Lung microvascular endothelial cell (primary cell): ENCODE measurements around the gene MRPL28. TPM values are rescaled to one million over a fixed set of nuclear protein-coding genes. Genes with fewer than 3 reads are reported as not detected.
"Not testable (repeated sequence)": the region's sequence is repeated elsewhere in the genome, so short reads cannot be mapped to it uniquely, and the experiment has no call there.

Experiments used
- DNase-seq, 2 donors: peaks; one replicate each; pipeline versions ENCODE4 v3.0.0 to v3.0.0-alpha.2; 2010; ENCODE audit warnings: low read depth in 2 of 2
- total RNA-seq: library from RNA; depleted of rRNA; stranded (reverse); fragments of >200 nt; gene quantifications from 2 replicates; pipeline ENCODE4 v1.2.1, GENCODE V29; 2014

MRPL28 gene
- total RNA-seq, 1 donor from 2014 or later = 70.8 TPM

DNA sequence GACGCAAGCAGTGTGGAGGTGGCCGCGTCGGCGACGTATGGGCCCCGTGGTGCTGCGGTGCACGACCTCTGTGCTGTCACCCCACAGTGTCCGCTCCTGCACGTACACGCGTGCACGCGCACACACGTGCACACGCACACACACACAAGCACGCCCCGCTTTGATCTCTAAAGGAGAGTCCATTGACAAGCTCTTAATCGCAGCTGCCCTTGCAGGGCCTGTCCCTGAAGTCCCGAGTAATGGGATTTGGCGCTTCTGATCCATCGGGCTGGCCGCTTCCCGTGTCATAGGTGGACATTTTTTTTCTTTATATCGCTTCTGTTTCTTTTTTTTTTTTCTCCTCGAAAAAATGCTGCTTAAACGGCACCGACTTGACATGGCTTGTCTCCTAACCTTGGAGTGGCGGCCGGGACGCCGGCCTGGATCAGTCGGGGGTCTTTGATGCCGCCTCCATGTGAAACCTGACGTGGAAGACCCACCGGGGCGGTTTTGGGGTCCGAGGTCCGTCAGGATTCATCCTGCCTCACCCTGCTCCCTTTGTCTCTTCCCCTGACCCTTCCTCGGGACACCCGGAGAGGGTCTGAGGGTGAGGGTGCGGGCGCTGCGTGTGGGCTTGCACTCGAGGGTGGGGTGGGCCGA is 9.5 kb downstream of the MRPL28 start:
- DNase-seq = no peak

DNA sequence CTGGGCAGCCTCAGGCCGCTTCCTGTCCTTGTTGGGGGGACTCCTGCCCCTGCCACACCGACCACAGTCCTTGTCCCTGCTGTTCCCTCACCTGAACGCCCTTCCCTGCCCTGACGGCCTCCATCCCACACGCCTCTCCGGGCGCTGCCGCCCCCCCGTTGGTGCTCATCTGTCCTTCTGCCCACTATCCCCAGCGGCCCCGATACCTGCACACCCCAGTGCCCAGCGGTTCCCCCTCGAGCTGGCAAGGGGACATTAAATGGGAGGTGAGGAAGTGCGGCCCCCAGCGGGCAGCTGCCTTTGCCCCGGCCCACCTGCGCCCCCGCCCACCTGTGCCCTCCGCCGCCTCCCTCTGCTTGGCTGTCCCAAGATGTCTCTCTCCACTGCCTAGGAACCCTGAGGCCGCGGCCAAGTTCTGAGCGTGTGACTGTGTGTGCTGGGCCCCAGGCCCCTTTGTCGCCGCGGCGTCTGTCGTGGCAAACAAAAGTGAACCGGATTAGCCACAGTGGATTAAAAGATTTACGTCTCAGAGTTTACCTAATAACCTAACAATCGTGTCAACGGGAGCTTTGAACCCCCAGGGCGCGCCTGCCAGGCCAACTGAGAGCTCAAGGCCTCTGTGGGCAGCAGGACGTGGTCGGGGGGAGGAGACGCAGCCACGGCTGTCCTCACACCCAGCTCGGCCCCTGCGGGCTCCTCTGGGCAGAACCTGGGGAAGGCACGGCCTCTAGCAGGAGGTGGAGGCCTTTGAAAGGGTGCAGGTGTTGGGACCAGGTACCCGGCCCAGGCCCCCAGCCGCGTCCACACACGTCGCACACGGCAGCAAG is 10.3 kb downstream of the MRPL28 start:
- DNase-seq = no peak

DNA sequence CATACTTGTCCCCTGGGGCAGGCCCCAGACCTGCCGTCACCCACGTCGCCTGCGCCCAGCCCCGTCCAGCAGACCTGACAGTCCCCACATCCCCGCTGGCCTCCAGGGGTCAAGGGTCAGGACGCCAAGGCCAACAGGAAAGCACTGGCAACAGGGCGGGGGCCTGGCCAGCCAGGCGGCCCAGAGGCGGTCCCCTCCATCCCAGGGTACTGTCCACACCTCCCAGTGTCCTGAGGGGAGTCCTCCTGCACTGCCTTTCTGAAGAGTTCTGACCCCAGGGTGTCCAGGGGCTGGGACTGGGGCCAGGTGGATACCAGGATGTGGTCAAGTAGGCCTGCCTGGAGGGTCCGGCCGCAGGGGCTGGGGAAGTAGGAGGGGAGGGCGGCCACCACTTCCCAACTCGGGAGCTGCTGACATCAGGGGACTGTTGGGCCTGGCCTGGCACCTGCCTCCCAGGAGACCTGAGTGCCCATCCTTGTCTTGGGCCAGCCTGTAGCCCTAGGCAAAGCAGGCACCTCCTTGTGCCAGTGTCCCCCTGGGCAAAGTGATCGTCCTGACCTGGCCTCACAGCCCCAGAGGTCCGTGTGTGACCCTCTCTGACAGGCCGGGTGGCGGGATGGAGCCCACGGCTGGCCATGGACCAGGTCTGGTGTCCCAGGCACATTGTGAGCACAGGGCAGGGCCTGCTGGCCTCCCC is 11.1 kb downstream of the MRPL28 start:
- no peak for DNase-seq

DNA sequence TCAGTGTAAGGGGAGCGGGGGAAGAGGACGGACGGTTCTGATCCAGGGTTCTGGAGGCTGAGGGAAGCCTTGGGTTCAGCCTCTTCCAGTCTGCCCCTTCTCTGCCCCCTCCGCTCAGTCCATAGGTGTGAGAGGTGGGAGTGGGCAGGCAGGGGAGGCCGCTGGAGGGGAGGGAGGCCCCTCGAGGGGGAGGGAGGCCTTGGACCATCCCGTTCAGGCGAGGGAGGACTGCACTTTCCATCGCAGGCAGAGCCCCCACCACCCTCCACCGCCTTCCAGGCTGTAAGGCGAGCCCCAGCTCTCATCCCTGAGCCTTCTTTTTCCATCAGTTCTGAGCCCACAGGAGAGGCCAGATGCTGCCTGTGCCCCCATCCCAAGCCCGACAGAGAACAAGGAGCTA is 13.6 kb downstream of the MRPL28 start:
- DNase-seq = no peak

DNA sequence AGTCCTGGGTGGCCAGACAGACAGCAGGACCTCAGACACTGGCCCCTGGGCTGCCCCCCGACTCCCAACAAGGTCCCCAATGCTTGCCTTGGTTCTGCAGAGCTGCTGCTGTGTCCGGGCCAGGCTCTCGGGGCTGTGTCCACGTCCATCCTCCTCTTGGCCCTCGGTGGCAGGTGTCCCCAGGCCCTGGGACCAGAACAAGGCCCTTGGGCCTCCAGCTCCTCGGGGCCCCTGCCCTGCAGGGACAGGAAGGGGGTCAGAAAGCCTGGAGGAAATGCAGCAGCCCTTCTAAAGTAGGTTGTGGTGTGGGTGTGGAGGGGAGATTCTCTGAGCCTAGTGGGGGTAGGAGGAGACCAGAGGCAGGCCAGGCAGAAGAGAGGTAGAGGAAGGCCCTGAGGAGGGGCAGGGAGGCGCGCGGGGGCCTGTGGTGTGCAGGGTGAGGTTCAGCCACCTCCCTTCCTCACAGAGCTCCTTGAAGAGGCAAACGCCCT is 15.3 kb downstream of the MRPL28 start:
- no peak for DNase-seq

DNA sequence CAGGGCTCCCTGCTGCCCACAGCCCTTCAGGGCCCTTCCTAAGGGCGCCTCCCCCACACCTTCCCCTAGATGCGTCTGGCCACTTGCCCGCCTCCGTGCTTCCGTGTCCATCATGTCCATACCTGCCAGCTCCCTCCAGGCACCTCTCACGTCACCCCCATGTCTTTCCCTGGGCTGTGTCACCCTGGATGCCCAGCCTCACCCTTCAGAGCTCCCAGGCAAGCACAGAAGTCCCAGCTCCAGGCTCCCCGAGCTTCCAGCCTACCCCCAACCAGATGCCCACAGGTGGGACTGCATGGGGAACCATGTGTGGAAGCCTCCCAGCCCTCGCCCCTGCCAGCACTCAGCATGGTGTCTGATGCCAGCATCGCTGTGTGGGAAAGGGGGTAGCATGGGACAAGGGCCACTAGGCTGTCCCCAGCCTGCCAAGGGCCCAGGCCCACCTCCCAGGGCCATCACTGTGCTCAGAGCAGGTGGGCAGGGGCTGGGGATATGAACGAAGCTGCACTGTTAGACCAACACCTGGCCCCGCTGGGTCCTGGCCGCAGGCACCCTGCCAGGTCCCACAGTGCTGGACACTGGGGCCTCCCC is 16.0 kb downstream of the MRPL28 start:
- no peak for DNase-seq

DNA sequence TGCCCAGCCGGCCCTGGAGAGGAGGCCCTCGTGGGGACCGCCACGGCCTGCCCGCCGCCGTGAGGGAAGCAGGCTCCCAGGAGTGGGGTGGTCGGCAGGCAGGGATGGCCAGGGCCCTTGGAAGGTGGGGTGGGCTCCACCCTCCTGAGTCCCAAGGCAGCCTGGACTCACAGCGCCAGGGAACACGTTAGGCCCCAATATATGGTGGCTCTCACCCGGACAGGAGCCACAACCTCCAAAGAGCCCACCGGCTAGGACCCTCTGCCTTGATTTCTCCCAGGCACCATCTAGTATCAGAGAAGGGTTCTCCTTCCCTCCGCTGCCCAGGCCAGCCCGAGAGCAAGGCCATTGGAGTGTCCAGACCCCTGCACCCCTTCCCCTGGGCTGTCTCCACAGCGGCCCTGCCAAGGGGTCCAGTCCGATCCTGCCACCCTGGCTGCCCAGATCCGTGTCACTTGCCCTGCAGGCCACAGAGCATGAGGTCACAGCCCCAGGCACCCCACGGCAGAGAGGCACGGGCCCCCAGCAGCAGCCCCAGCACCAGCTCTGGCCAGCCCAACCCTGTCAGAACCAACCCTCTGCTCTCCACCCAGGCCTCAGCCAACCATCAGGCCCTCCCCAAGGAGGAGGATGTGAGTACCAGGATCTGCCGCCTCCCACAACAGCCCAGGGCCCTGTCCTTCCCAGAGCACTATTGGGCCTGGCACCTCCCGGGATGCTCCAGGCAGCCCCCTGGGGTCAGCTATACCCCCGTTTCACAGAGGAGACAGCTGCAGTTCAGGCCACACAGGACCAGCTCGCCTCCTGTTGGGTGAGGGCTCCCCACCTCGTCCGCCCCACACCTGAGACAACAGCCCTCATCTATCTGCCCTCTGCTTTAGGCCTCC is 16.7 kb downstream of the MRPL28 start:
- no peak for DNase-seq

DNA sequence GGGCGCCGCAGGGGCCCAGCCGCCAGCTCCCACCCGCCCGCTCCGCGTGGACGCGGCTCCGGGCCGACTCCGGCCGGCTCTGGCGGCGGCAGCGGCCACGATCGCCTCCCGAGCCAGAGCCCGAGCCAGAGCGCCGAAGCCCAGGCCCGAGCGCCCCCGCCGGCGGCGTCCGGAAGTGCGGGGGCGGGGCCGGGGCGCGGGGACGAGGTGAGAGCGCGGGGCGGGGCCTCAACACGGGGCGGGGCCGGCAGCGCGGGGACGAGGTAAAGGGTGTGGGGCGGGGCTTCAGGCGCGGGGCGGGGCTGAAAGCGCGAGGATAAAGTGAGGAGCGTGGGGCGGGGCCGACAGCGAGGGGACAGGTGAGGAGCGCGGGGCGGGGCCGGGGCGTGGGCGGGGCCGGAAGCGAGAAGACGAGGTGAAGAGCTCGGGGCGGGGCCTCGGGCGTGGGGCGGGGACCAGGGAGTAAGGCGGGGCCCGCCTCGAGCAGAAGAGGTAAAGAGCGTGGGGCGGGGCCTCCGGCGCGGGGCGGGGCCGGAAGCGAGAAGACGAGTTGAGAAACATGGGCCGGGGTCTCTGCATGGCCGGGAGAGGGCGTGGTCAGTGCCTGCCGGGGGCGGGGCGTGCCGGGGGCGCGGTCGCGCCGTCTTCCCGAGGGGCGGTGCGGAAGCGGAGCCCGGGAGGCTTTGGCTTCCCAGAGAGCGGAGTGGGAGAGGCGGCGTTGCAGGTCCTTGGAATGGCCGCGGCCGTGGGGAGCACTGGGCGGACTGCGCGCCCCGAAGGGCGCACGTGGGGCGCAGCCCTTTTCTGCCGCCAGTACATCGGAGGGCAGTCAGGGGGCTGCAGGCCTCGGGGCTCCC is 17.6 kb downstream of the MRPL28 start, which contains the start of gene AXIN1:
TSS of gene AXIN1 (minus strand) at position 177 of the 857 bp plus-strand sequence. CDS start 5,698 bp downstream, outside the sequence.
- DNase-seq = peak; percentile 87 to 94

DNA sequence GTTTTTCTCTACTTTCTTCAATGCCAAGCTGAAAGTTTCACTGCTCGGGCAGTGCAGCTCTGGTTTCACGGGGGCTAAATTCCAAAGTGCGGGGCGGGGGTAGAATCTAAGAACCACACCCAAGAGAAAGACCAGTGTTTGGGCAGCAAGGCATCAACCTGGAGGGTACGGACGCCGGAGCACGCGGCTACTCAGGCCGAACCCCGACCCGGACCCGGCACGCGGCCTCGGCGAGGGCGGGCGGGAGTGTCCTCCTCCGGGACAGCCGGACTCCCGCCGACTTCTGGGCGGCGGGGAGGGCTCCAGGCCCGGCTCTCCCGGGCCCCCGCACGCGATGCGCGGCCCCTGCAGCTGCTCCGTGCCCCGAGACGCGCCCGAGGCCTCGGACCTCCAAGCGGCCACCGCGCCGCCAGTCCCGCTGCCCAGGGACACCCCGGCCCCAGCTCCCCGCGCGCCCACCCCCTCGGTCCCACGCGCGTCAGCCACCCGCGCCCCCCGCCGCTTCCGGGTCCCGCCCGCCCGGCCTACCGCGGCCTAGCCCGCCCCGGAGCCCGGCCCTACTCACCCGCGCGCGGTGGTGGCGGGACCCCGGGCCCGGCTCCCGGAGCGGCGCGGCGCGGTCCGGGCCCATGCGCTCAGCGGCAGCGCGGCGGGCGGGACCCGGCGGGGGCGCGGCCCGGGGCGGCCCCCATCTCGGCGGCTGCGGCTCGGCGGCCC is 18.4 kb downstream of the MRPL28 start:
- peak; percentile 26 for DNase-seq

DNA sequence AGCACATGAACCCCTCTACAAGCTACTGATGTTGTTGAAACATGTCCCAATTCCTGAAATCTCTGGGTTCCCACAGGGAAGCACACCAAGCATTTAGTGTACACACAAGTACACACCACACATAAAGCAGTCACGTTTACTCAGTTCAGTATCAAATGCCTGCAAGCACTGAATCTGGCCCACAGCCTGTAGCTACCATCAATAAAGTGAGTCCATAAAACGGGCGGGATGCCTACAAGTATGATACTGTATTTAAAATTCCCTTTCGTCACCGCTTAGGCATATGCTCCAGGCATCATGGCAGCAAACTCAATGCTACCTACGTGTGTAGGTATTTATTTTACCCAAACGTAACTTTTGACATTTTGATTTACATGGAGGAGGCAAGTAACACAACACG is 20.1 kb downstream of the MRPL28 start:
- no peak for DNase-seq

DNA sequence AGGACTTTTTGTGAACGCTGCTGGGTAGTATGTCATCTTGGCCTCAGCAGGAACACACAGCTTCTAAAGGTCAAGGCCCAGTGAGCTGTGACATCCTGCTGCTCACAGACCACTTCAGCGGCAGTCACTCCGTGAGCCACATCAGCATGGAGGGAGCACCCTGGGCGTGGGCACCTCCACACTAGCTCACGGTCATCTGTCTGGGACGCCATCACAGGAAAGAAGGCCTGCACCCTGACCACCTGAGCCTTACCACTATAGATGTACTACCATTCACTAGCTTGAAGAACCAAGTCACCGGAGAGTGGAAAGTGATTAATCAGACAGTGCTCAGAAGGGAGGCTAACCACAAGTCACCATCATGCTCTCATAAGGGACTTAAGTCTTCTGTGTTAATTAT is 21.1 kb downstream of the MRPL28 start:
- no peak for DNase-seq

DNA sequence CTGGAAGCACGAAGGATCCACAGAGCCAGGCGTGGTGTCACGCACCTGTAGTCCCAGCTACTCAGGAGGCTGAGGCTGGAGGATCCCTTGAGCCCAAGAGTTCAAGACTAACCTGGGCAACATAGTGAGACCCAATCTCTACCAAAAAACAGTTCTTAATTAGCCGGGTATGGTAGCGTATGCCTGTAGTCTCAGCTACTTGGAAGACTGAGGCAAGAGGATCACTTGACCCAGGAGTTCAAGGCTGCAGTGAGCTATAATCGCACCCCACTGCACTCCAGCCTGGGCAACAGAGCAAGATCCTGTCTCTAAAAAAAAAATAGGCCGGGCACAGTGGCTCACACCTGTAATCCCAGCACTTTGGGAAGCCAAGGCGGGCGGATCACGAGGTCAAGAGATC is 21.8 kb downstream of the MRPL28 start:
- DNase-seq = not testable (repeated sequence)

DNA sequence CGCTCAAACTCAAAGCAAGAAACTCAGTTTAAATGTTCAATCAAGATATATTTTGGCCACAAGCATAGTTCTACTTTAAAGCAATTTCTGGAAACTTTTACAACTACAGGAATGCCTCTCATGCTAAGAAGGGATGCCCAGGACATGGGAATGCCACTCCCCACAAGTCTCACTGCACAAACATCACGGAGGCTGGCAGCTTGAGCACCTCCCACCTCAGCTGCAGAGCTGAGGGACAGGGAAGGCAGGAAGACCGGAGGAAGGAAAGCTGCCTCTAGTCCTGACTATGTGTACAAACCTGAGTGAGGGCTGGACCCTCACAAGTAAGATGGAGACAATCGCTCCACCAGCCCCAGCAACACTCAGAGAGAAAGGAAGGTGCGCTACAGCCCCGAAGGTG is 23.1 kb downstream of the MRPL28 start:
- no peak for DNase-seq

DNA sequence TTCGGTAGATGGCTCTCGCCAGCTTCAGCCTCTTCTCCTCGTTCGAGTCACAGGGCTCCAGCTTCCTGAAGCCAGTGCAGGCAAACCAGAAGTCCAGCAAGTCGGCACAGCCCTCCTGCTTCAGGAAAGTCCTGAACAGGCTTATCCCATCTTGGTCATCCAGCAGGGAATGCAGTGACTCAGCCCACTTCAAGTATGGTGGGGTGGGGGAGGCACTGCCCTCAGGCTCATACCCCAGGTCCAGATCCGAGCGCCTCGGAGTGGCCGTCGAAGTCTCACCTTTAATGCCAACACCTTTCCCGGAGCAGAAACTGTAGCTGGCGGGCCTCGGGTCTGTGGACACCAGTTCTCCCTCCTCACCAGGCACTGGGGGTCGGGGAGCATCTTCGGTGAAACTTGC is 23.8 kb downstream of the MRPL28 start:
- peak in 1 of 2 donors; percentile 37 for DNase-seq

DNA sequence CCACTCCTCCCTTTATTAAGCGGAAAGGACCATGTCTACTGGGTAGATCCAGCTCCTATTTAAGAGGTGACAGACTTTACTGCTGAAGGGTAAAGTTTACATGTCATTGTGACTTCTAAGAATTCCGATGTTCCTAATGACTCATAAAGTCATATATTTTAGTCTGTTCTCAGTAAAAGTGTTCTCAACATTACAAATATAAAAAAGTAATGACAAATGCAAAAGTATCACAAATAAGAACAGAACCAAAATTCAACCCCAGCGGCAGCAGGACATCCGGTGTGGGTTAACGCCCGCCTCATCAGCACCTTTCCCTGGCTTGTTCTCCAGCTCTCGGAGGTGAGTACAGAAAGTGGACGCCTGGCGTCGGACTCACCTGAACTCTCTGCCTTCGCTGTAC is 24.6 kb downstream of the MRPL28 start:
- no peak for DNase-seq

DNA sequence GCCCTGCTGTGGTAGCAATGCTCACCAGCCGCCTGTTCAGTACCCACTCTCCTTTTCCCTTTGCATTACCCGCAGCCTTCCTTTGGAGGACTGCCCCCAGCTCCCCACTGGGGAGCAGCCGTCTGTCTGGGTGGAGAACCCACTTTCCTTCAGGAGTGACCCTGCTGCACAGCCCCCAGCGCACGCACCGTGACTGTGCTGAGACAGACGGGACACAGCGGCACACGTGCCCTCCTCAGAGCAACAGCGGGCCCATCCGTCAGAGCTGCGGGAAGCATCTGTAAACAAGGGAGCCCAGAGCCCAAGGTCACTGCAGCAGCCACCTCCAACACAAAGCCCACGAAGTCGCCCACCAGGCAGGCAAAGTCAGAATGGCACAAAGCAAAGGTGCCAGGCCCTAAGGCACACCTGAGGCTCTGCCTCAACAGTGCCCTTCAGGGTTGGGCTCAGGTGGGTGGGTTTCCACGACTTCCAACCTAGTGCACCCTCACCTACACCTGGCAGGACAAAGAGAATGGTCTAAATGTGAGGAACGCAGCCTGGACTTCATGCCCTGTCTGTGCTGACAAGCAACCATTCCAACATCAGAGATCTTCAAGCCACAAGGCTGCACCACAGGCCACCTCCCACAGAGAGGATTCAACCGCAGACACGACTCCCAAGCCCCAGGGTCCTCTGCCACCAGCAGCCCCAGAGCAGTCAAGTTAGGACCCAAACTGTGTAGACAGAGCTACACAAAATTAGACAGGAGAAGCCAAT is 27.7 kb downstream of the MRPL28 start:
- no peak for DNase-seq

DNA sequence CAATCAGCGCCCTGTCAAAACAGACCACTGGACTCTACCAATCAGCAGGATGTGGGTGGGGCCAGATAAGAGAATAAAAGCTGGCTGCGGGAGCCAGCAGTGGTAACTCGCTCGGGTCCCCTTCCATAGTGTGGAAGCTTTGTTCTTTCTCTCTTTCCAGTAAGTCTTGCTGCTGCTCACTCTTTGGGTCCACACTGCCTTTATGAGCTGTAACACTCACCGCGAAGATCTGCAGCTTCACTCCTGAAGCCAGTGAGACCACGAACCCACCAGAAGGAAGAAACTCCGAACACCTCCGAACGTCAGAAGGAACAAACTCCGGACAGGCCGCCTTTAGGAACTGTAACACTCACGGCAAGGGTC is 28.4 kb downstream of the MRPL28 start:
- DNase-seq = not testable (repeated sequence)
